AG04450 (cell line): ENCODE measurements around the gene PIK3R5. TPM values are rescaled to one million over a fixed set of nuclear protein-coding genes. Genes with fewer than 3 reads are reported as not detected.

Source experiments
- CTCF ChIA-PET: fragments of 300-600, 350-600 bp; formaldehyde crosslinking; extraction: SDS; loops from one replicate; lab custom pipeline; 2022; ENCODE audit warnings: antibody characterized with exemption, inconsistent platforms; lab: Charles Lee
- POLR2A ChIA-PET: fragments of 350-600 bp; formaldehyde crosslinking; extraction: SDS; loops from one replicate; lab custom pipeline; 2021; ENCODE audit warnings: antibody characterized with exemption, inconsistent platforms; lab: Yijun Ruan, JAX
- DNase-seq: peaks from one replicate; pipeline ENCODE4 v3.0.0-alpha.2; 2011; ENCODE audit warnings: low read depth, low spot score
- H3K27ac ChIP-seq: one replicate; pipeline ENCODE4 v1.5.1; 2012; ENCODE audit warnings: low read depth, low read length, control low read depth
- H3K27me3 ChIP-seq: one replicate; pipeline ENCODE4 v1.6.0; 2012; ENCODE audit warnings: low read length; ENCODE audit not compliant: control insufficient read depth, insufficient read depth
- H3K4me3 ChIP-seq: 2 replicates; pipeline ENCODE4 v1.5.1; 2011; ENCODE audit warnings: mild to moderate bottlenecking, low read depth, low read length, control low read depth
- H3K9me3 ChIP-seq: 2 replicates; pipeline ENCODE4 v1.5.1; 2012; ENCODE audit warnings: low read length; ENCODE audit not compliant: control insufficient read depth, insufficient read depth
- polyA plus RNA-seq: library from polyadenylated mRNA; depleted of rRNA; stranded (reverse); fragments of >200 nt; gene quantifications from 2 replicates; pipeline ENCODE4 v1.2.3, GENCODE V29; 2011
- TF ChIP-seq, protein P1 (sequence below): IDR thresholded peaks from 2 replicates; pipeline ENCODE4 v1.5.1; 2011; ENCODE audit warnings: low read depth, low read length, control low read depth, inconsistent platforms

PIK3R5 gene
- polyA plus RNA-seq, 1 experiment: not detected

DNA sequence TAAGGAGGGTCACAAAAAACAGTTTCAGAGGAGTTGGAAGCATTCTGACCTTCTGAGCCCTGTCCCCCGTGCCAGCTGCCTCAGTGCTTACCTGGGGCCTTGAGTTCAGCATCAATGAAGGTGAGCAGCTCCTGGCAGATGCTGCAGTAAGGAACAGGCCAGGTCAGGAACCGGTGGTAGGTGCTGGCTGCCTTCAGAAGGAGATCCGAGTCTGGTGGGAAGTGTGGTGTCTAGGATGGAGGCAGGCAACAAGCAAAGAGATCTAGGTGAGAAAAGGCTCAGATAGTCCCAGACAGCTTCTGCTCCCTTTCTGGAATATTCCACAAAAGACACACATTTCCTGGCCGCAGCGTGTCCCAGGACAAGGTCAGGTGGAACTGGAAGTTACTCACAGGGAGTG lies 60.8 kb downstream of the PIK3R5 start:
- no peaks in the 10 kb centered on the region for H3K9me3 ChIP-seq
- TF ChIP-seq, protein P1, sequence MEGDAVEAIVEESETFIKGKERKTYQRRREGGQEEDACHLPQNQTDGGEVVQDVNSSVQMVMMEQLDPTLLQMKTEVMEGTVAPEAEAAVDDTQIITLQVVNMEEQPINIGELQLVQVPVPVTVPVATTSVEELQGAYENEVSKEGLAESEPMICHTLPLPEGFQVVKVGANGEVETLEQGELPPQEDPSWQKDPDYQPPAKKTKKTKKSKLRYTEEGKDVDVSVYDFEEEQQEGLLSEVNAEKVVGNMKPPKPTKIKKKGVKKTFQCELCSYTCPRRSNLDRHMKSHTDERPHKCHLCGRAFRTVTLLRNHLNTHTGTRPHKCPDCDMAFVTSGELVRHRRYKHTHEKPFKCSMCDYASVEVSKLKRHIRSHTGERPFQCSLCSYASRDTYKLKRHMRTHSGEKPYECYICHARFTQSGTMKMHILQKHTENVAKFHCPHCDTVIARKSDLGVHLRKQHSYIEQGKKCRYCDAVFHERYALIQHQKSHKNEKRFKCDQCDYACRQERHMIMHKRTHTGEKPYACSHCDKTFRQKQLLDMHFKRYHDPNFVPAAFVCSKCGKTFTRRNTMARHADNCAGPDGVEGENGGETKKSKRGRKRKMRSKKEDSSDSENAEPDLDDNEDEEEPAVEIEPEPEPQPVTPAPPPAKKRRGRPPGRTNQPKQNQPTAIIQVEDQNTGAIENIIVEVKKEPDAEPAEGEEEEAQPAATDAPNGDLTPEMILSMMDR: no peak
- ChIA-PET POLR2A (no interaction called here), CTCF (no interaction called here)
- no peaks in the 10 kb centered on the region for H3K27me3 ChIP-seq
- no peak overlapping the region for H3K4me3 ChIP-seq
- H3K27ac ChIP-seq: no peak overlapping the region
- DNase-seq: no peak

DNA sequence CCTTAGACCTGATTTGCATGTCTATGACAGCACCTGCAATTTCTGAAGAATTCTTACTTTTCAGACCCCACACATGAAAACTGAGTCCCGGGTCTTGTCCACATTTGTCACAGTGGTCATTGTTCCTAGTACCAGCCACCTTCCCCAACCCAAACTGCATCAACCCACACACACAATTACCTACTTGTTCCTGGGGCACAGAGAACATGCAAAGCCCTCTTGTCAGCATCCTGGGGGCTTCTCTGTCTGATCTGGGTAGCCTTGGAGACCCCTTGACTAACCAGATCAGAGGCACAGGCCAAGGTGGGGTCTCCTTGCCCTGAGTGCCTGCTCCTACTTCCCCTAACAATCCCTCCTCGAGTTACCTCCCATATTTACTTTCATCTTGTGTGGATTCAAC lies 61.3 kb downstream of the PIK3R5 start:
- Histone ChIP-seq H3K27me3 (no peaks in the 10 kb centered on the region), H3K27ac (no peak overlapping the region), H3K4me3 (no peak overlapping the region), H3K9me3 (no peaks in the 10 kb centered on the region)
- TF ChIP-seq, protein P1: no peak
- CTCF ChIA-PET: no interaction called here
- no peak for DNase-seq
- POLR2A ChIA-PET: no interaction called here

- no peaks in the 10 kb centered on the region for H3K27me3 ChIP-seq
- TF ChIP-seq, protein P1: no peak
- no peaks in the 10 kb centered on the region for H3K9me3 ChIP-seq
- ChIA-PET CTCF (interaction anchor here (2.0 kb wide), 1 partner anchor 11 kb away, joined by 5 read pairs; no protein-coding TSS in a partner anchor), POLR2A (interaction anchor here (0.8 kb wide), 1 partner anchor 606 kb away, joined by 3 read pairs; the partner anchor contains the start of gene SLC25A35)
- no peak for DNase-seq
- no peak overlapping the region for H3K4me3 ChIP-seq
- no peak overlapping the region for H3K27ac ChIP-seq
Observed at GRCh38 chr17:8900626-8901585, 64.6 kb downstream of the PIK3R5 start.

GRCh38 chr17:8900207-8900606 lies 65.3 kb downstream of the PIK3R5 start:
- Histone ChIP-seq H3K4me3 (no peak overlapping the region), H3K9me3 (no peaks in the 10 kb centered on the region), H3K27ac (no peak overlapping the region), H3K27me3 (no peaks in the 10 kb centered on the region)
- TF ChIP-seq, protein P1: no peak
- CTCF ChIA-PET: no interaction called here
- no peak for DNase-seq
- POLR2A ChIA-PET: interaction anchor here (0.8 kb wide), 1 partner anchor 605 kb away, joined by 3 read pairs; the partner anchor contains the start of gene SLC25A35

GRCh38 chr17:8898636-8899035 lies 66.9 kb downstream of the PIK3R5 start:
- Histone ChIP-seq H3K9me3 (no peaks in the 10 kb centered on the region; the same call in 1 of the 2 replicates), H3K27ac (no peak overlapping the region), H3K4me3 (no peak overlapping the region), H3K27me3 (no peaks in the 10 kb centered on the region)
- ChIA-PET POLR2A (no interaction called here), CTCF (interaction anchor here (0.6 kb wide), 1 partner anchor 34 kb away, joined by 3 read pairs; no protein-coding TSS in a partner anchor)
- TF ChIP-seq, protein P1: no peak
- DNase-seq: no peak
